Effector memory CD4-positive, alpha-beta T cell (primary cell): ENCODE results near the gene SLC23A3.
A peak's percentile ranks its signal among the peaks of the same experiment; 100 is the strongest.

ENCODE experiments used
- DNase-seq, 3 donors: peaks; one replicate each; pipeline ENCODE4 v3.0.0-alpha.2; 2020
- H3K27ac ChIP-seq: 2 replicates; pipeline ENCODE4 v1.7.0; 2013; ENCODE audit warnings: mild to moderate bottlenecking, low read length, moderate library complexity; ENCODE audit not compliant: insufficient read depth, poor library complexity, severe bottlenecking
- H3K27me3 ChIP-seq: replicated peaks from 2 replicates; pipeline ENCODE4 v1.7.0; 2013; ENCODE audit warnings: mild to moderate bottlenecking, low read length; ENCODE audit not compliant: insufficient read depth, control insufficient read depth, poor library complexity, severe bottlenecking
- H3K36me3 ChIP-seq: 2 replicates; pipeline ENCODE4 v1.7.0; 2013; ENCODE audit warnings: mild to moderate bottlenecking, low read length, moderate library complexity; ENCODE audit not compliant: control insufficient read depth, insufficient read depth
- H3K4me1 ChIP-seq: 2 replicates; pipeline ENCODE4 v1.7.0; 2013; ENCODE audit warnings: low read length, mild to moderate bottlenecking; ENCODE audit not compliant: control insufficient read depth, insufficient read depth, poor library complexity, severe bottlenecking
- H3K4me3 ChIP-seq: 2 replicates; pipeline ENCODE4 v1.7.0; 2013; ENCODE audit warnings: low read length, low read depth, mild to moderate bottlenecking; ENCODE audit not compliant: insufficient read depth, poor library complexity, severe bottlenecking
- H3K9me3 ChIP-seq: 2 replicates; pipeline ENCODE4 v1.7.0; 2013; ENCODE audit warnings: mild to moderate bottlenecking, low read length, moderate library complexity; ENCODE audit not compliant: control insufficient read depth

Gene SLC23A3

GRCh38 chr2:219124381-219125110 is 45.3 kb downstream of the SLC23A3 start:
- H3K36me3 ChIP-seq: peaks cover 3% of the 10 kb centered on the region
- no peak overlapping the region for H3K4me3 ChIP-seq
- H3K9me3 ChIP-seq: no peaks in the 10 kb centered on the region
- no peaks in the 10 kb centered on the region for H3K27me3 ChIP-seq
- H3K27ac ChIP-seq: no peak overlapping the region
- no peak for DNase-seq
- H3K4me1 ChIP-seq: no peaks in the 10 kb centered on the region

- H3K27ac ChIP-seq: no peak overlapping the region
These were observed 46.3 kb downstream of the SLC23A3 start for GRCh38 chr2:219123356-219124135.

GRCh38 chr2:219122202-219122980 is 47.4 kb downstream of the SLC23A3 start:
- peaks cover 3% of the 10 kb centered on the region for H3K36me3 ChIP-seq
- H3K27ac ChIP-seq: no peak overlapping the region
- H3K4me3 ChIP-seq: no peak overlapping the region
- no peaks in the 10 kb centered on the region for H3K27me3 ChIP-seq
- no peak for DNase-seq
- no peaks in the 10 kb centered on the region for H3K4me1 ChIP-seq
- H3K9me3 ChIP-seq: no peaks in the 10 kb centered on the region

More at GRCh38 chr2:219123356-219124135, 46.3 kb downstream of the SLC23A3 start:
- Histone ChIP-seq H3K36me3 (peaks cover 3% of the 10 kb centered on the region), H3K4me3 (no peak overlapping the region), H3K4me1 (no peaks in the 10 kb centered on the region), H3K9me3 (no peaks in the 10 kb centered on the region), H3K27me3 (no peaks in the 10 kb centered on the region)
- DNase-seq: no peak

GRCh38 chr2:219120082-219120481 is 49.7 kb downstream of the SLC23A3 start:
- Histone ChIP-seq H3K4me3 (no peak overlapping the region), H3K27ac (no peak overlapping the region), H3K4me1 (no peaks in the 10 kb centered on the region), H3K36me3 (peaks cover 3% of the 10 kb centered on the region), H3K9me3 (no peaks in the 10 kb centered on the region), H3K27me3 (no peaks in the 10 kb centered on the region)
- DNase-seq: no peak

GRCh38 chr2:219119422-219120043 is 50.3 kb downstream of the SLC23A3 start:
- Histone ChIP-seq H3K4me3 (no peak overlapping the region), H3K27ac (no peak overlapping the region), H3K36me3 (peaks cover 3% of the 10 kb centered on the region), H3K9me3 (no peaks in the 10 kb centered on the region), H3K4me1 (no peaks in the 10 kb centered on the region), H3K27me3 (no peaks in the 10 kb centered on the region)
- DNase-seq: peak; percentile 4 to 39 (median 6)

- Histone ChIP-seq H3K27me3 (no peaks in the 10 kb centered on the region), H3K4me3 (no peak overlapping the region), H3K4me1 (no peaks in the 10 kb centered on the region), H3K36me3 (peaks cover 3% of the 10 kb centered on the region), H3K27ac (no peak overlapping the region), H3K9me3 (no peaks in the 10 kb centered on the region)
- DNase-seq: no peak
These were observed 51.3 kb downstream of the SLC23A3 start for GRCh38 chr2:219118504-219118903.

- Histone ChIP-seq H3K36me3 (peaks cover 3% of the 10 kb centered on the region), H3K27ac (no peak overlapping the region), H3K4me3 (no peak overlapping the region), H3K9me3 (no peaks in the 10 kb centered on the region), H3K27me3 (no peaks in the 10 kb centered on the region), H3K4me1 (no peaks in the 10 kb centered on the region)
- no peak for DNase-seq
These were observed 52.8 kb downstream of the SLC23A3 start for GRCh38 chr2:219116776-219117646.

- H3K4me1 ChIP-seq: no peaks in the 10 kb centered on the region
- H3K4me3 ChIP-seq: no peak overlapping the region
- H3K27me3 ChIP-seq: no peaks in the 10 kb centered on the region
- DNase-seq: no peak
- H3K9me3 ChIP-seq: no peaks in the 10 kb centered on the region
- no peaks in the 10 kb centered on the region for H3K36me3 ChIP-seq
- no peak overlapping the region for H3K27ac ChIP-seq
These were observed 57.0 kb downstream of the SLC23A3 start for GRCh38 chr2:219112651-219113338.

GRCh38 chr2:219112062-219112406 is 57.8 kb downstream of the SLC23A3 start:
- no peaks in the 10 kb centered on the region for H3K9me3 ChIP-seq
- no peaks in the 10 kb centered on the region for H3K4me1 ChIP-seq
- no peaks in the 10 kb centered on the region for H3K36me3 ChIP-seq
- H3K4me3 ChIP-seq: no peak overlapping the region
- no peak for DNase-seq
- H3K27ac ChIP-seq: no peak overlapping the region
- H3K27me3 ChIP-seq: no peaks in the 10 kb centered on the region
